ENCODE measurements around the gene CHD5.

Gene CHD5

DNA sequence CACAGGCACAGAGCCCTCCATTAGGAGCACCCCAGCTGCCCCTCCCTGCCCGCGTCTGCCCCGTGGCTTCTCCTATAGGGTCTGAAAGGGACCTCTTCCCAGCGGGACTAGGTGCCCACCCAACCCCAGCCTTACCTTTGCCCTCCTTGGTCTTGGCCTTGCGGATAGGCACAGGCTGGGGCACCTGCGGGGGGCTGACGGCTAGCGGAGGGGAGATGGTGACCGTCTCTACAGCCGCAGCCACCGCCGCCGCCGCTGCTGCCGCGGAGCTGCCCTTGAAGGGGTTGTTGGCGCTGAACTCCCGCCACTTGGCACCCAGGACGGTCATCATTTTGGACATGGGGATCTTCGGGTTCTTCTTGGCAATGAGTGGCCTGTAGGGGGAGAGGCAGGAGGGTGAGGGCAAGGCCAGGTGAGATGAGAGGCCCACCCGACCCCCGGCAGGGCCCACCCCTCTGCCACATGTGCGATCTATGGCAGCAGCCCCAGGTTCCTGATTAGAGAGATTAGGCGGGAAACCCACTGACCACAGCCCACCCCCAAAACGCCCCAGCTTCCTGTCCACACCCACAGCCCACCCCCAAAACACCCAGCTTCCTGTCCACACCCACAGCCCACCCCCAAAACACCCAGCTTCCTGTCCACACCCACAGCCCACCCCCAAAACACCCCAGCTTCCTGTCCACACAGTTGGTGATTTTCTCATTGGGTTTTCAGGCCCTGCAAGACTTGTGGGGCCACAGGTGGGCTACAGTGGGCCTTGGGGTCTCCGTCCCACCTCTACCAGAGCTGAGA, 25.4 kb downstream of the CHD5 start:
- DNase-seq (ENCODE audit: low read depth) = no peak

DNA sequence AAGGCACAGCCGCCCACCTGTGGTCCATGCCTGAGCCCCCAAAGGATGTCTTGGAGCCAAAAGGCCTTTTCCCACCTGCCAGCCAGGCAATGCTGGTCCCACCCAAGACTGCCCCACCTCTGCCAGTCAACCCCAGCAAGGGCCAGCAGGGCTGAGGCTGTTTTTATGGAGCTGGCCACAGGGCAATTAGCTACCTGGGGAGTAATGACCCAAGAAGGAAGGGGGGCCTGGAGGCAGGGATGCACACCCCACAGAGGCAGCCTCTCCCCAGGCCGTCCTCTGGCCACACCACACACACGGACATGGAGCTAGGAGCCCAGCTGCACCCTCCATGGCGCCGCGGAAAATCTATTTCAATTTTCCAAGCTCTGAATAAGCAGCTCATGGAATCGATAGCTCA, 27.2 kb downstream of the CHD5 start:
- DNase-seq (ENCODE audit: low read depth) = no peak

DNA sequence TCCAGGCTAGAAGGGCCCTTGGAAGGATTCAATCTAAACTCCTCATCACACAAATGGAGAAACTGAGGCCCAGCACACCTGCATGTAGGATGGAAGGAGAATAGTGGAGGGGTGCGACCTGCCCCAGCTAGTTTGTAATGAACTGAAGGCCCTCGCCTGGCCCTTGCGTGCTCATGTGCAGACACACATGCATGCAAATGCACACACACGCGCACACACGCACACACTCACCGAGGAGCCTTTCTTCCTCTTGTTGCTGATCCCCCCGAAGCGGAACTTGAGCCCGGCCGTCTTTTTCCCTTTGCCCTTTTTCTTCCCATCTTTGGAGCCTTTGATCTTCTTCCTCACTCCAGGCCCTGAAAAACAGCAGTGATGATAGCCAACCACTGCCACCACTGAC, 27.9 kb downstream of the CHD5 start:
- DNase-seq (ENCODE audit: low read depth) = no peak

DNA sequence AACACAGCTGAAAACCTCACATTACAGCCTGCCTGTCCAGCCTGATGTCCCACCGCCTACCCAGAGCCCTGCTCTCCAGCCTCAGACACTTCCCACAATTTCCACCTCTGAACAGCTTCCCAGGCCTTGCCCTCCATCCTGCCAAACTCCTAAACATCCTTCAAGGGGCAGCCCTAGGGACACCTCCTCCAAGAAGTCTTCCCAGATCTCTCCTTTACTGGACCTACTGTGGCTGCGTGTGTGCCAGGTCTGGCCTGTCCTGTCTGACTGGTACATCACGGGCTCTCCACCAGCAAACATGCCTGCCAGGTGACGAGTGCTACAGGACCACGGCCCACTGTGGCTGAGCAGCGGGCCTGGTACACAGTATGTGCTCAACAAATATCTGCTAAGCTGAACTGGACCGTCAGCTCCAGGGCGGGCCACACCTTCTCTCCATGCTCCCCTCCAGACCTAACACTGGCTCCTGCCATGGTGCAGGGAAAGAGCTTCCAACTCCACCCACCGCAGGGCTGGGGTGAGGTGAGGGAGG, 28.8 kb downstream of the CHD5 start:
- DNase-seq (ENCODE audit: low read depth) = no peak

DNA sequence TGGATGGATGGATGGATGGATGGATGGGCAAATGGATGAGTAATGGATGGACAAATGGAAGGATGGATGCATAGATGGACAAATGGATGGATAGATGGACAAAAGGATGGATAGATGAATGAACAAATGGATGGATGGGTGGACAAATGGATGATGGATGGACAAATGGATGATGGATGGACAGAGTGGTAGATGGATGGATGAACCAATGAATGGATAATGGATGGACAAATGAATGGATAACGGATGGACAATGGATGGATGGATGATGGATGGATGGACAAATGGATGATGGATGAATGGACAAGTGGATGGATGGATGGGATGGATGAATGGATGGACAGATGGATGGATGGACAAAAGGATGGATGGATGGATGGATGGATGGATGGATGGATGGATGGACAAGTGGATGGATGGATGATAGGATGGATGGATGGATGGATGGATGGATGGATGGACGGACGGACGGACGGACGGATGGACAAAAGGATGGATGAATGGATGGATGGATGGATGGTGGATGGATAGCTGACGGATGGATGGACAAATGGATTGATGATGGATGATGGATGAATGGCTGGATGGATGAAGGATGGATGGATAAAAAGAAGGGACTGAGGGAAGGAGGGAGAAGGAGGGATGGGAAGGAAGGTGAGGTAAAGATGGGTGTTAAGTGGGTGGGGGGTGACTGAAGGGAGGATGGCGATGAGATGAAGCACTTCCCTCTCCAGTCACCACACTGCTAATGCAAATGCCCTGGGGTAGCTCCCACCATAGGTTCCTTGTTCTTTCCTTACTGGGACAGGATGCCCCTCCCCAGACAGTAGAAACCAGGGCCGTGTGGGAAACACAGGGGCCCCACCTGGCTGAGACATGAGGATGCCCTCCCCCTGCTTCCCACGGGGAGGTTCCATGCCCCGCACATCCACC, 29.8 kb downstream of the CHD5 start:
- DNase-seq (ENCODE audit: low read depth) = no peak

DNA sequence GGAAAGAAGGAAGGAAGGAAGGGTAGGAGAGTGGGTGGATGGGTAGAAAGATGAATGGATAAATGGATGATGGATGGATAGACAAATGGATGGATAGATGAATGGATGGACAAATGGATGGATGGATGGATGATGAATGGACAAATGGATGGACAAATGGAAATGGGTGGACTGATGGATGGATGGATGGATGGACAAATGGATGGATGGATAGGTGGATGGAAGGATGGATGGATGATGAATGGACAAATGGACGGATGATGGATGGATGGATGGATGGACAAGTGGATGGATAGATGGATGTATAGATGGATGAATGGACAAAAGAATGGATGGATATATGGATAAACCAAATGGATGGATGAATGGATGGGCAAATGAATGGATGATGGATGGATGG, 30.5 kb downstream of the CHD5 start:
- DNase-seq (ENCODE audit: low read depth) = no peak

DNA sequence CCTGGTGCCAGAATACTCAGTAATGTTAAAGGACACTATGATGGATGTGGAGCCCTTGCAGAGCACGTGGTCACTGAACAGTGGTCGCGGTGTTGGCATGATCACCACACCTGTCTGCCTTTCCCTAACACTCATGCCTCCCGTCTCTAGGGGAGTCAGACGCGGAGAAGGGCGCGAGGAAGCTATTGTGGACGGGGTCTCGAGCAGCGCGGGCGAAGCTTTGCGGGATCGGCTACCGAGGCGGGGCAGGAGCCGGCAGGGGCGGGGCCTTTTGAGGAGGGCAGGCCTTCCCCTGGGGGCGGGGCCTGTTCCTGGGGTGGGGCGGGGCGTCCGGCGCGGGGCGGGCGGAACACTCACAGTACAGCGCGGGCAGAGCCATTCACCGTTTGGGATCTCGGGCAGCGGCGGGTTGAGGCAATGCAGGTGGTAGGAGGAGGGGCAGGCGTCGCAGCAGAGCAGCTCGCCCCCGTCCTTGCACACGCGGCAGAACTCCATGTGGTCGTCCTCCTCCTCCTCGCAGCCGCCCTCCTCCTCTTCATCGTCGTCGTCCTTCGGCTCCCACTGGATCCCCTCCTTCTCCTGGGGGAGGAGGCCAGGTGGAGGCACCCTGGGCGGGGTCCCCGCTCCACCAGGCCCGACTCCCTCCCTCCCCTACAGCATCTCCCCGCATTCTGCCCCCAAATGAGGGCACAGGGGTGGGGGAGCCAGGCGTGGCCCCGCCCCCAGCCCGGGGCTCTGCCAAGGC, 31.5 kb downstream of the CHD5 start:
- DNase-seq (ENCODE audit: low read depth) = peak; percentile 31

DNA sequence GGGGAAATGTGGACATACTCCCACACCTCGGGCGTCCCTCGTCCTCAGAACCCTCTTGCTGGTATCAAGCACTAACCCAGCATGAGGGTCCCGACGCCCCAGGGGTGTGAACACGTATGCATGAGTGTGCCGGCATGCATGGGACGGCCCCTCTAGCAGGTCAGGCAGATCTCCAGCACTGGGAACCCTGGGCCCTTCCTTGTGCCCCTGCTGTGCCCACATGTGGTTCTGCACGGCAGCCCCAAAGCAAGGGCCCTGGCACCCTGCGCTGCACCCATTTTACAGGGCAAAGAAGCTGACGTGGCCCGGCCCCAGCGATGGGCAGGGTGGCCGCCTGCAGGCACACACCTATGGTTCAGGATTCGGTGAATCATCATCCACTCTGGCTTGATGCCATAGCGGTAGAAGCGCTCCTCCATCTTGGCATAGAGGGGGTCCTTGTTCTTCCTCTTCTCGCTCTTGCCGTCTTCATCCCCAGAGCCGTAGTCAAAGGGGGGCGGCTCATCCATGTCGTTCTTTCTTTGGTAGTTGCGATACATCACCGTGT, 34.2 kb downstream of the CHD5 start:
- no peak for DNase-seq (ENCODE audit: low read depth)

DNA sequence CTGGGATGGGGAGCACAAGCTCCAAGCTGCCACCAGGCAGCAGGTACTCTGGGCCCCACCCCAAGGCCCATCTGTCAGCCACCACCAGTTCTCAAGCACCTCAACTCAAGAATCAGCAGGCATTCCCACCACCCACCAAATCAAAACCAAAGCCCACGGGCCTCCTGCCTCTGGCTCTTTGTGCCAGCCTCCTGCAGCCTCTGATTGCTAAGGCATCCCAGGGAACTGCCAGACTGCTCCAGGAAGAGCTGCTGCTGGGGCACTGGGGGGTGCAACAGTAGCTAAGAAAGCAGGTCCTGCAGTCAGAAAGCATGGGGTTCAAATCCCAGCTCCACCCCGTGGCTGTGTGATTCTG, 34.7 kb downstream of the CHD5 start:
- no peak for DNase-seq (ENCODE audit: low read depth)

DNA sequence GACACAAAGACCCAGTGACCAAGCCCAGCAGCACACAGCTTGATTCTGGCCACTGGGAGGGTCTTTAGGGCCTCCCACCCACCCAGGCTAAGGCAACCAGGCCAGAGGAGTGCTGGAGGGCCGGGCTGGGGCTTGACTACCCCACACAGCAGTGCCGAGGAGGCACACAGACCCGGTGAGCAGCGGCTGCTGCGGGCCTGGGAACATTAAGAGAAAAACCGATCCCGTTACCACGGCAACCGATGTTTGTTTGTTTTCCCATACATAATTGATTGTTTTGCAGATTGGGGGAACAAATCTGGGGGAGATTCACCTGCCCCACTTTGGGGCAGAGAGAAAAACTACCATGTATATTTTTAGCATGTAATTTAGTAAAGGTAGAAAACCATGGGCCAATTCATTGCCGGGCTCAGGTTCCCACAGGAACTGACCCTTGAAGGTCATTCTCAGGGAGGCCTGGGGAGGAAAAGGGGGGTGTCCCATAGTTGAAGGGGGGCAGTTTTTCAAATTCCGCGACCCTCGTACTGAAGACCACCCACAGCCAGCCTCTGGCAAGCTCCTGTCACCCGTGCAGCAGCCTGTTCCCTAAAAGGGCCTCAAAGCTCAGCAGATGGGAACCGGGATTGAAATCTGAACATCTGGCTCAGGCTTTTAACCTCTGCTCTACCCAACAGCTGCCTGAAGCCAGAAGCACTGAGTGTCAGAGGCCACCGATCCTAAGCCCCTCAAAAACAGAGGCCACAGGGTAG, 35.3 kb downstream of the CHD5 start:
- no peak for DNase-seq (ENCODE audit: low read depth)

DNA sequence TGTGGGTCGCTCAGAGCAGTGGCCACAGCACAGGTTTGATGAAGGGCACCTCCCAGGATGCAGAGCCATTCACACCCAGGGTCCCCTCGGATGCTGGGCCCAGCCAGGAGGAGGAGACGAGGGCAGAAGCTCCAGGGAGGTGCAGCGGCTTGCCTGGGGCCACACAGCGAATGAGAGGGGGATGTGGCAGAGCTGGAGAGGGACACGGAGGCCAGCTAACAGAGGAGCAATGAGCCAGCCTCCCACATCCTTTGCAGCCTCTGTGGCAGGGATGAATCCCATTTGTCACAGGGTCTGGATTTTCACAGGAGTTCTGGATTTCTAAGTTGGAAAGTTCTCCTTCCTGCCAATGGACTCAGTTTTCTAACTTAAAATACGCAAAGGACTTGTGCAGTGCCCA, 35.9 kb downstream of the CHD5 start:
- no peak for DNase-seq (ENCODE audit: low read depth)

DNA sequence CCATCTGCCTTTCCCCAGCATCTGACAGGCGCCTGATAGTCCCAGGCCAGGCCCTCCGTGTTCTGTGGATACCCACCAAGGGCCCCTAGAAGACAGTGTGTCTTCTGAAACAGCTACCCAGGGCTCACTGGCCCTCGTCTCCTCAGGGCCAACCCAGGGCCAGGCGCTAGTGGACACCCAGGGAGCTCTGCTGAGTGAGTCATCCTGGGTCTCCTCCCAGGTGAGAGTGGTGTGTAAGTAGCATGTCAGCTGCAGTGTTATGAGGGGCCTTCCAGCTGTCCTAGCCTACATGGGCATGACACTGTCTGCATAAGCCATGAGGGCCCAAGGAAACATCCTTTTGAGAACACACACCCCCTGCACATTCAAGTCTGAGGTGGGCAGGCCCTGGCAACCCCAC, 36.7 kb downstream of the CHD5 start:
- DNase-seq (ENCODE audit: low read depth) = no peak

DNA sequence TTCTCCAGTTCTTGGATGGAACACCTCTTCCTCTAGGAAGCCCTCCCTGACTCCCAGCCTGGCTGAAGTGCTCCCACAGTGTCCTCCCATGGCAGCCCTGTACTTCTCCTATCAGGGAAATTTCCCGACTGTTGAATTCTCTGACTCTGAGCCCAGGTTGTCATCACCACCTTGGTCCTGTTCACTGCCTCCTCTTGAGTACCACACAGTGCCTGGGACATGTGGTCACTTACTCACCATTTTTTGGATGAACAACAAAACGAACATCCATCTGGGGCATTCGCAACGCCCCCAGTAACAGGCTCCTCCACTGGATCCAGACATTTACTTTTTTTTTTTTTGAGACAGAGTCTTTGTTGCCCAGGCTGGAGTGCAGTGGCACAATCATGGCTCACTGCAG, 37.4 kb downstream of the CHD5 start:
- DNase-seq (ENCODE audit: low read depth) = no peak

DNA sequence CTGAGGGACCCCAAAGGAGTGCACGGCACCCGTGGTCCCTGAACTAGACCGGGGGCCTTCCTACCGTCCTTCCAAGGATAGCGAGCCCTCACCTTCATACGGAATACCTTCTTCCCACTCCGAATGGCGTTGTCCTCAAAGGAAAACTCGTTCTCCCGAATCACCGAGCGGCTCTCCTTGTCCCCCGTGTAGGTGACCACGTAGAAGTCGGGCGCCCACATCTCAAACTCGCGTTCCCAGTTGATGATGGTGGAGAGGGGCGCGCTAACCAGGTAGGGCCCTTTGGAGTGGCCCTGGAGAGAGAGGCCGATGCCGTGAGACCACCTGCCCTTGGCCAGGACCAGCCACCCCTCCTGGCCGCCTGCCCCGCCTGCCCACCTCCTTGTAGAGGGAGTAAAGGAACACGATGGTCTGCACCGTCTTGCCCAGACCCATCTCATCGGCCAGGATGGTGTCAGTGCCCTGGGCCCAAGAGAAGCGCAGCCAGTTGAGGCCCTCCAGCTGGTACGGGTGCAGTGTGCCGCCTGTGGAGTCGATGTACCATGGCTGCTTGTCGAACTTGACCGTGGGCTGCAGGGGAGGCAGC, 38.0 kb downstream of the CHD5 start:
- no peak for DNase-seq (ENCODE audit: low read depth)

DNA sequence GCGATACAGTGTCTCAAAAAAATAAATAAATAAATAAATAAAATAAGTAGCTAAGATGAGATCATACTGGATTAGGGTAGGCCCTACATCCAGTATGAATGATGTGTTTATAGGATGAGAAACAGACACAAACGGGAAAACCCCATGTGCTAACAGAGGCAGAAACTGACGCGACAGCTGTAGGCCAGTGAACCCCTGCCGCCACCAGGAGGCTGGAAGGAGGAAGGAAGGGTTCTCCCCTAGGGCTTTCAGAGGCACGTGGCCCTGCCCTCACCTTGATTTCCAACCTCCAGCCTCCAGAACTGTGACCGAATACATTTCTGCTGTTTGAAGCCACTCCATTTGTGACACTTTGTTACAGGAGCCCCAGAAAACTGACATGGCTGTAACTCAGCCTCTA, 38.5 kb downstream of the CHD5 start:
- no peak for DNase-seq (ENCODE audit: low read depth)

DNA sequence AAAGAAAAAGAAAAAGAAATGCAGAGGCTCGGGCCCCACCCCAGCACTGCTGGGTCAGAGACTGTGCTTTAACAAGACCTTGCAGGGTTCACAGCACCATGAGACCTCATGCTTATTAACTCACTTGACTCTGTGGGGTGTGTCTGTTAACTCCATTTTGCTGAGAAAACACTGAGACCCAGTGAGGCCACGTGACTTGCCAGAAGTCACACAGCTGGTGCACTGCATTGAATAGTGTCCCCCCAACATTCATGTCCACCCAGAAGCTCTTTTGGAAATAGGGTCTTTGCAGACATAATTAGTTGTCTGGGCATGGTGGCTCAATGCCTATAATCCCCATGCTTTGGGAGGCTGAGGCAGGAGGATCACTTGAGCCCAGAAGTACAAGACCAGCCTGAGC, 39.7 kb downstream of the CHD5 start:
- DNase-seq (ENCODE audit: low read depth) = no peak

DNA sequence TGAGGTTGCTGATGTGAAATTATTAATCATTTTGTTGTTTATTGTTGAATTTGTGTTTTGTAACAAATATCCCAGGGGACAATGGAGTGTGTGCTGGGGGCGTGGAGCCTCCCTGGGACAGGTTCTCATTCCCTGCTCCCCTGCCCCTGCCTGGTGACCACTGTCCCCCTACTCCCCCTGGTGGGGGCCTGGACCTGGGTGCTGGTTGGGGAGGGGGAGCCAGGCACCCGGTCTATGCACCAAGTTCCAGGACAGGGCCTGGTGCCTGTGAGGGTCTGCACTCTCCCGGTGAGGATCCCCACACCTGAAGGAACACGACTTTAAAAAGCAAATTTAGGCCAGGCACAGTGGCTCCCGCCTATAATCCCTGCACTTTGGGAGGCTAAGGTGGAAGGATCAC, 42.4 kb downstream of the CHD5 start:
- no peak for DNase-seq (ENCODE audit: low read depth)

DNA sequence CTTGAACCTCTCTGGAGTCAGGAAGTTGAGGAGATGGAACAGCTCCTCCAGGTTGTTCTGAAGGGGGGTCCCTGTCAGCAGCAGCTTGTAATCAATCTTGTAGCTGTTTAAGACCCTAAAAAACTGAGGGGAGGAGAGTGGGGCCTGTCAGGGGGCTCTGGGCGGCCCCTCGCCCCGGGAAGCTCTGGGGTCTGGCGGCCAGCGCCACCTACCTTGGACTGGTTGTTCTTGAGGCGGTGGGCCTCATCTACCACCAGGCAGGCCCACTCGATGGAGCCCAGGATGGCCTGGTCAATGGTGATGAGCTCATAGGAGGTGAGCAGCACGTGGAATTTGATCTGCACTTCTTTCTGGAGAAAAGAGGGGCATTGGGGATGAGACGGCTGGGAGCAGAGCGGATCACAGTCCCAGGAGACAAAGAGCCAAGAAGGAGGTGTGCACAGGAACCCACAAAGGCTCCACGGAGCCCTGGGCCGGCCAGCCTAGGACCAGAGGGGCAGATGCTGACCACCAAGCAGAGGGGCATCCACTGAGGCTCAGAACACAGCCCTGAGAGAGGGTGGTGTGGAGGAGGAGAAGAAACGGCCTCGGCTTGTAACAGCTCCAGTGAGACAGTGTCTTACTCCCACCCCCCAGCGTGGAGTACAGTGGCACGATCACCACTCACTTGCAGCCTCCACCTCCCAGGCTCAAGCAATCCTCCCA, 43.5 kb downstream of the CHD5 start:
- no peak for DNase-seq (ENCODE audit: low read depth)

DNA sequence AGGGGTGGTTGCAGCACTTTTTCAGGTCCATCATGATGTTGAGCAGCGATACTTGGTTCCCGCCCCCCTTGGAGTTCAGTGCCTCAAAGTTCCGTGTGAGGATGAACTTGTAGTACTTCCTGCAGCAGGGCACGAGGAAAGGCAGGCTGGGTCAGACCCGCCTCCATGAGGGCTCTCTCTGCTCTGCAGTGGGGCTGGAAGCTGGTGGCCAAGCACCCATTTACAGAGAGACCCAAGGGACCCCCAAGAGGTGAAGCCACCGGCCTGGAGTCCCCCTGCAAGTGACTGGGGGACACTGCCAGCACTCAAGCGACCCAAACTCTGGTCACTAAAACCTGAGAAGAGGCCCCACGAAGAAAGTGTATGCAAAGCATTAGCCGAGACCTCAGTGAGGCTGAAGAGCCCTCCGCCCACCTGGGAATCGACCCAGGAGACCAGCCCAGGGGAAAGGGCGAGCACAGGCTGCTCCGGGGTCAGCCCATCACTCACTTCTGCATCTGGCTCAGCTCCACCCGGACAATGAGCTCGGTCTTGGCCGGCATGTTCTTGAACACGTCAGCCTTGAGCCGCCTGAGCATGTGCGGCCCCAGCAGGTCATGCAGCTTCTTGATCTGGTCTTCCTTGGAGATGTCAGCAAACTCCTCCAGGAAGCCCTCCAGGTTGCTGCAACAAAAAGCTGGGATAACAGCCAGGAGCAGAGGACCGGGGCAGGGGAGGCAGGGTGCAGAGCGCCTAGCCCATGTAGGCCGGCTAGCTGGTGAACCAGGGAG, 45.2 kb downstream of the CHD5 start:
- DNase-seq (ENCODE audit: low read depth) = no peak

DNA sequence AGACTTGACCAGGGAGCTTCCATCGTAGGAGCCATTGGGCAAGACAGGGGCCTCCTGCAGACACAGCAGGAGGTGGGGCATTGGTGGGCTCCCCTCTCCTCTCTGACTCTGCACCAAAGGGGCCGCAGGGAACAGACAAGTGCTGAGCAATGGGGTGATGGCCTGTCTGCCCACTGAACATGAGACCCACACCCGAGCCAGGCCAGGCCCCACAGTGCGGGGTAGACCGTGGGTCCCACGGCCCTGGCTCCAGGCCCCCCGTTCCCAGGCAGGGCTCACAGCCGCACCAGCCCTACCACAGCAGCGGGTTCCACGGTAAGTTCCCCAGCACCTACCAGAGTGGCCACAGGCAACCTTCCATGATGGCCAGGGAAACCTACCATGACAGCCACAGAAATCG, 45.9 kb downstream of the CHD5 start:
- DNase-seq (ENCODE audit: low read depth) = no peak

Measured in activated gamma-delta T cell treated with anti-CD3 and anti-CD28 coated beads, Interleukin-2, amount 50 U/mL, for 16 hours (primary cell).